ENCODE data around the gene TBC1D2B.

TBC1D2B gene

DNA sequence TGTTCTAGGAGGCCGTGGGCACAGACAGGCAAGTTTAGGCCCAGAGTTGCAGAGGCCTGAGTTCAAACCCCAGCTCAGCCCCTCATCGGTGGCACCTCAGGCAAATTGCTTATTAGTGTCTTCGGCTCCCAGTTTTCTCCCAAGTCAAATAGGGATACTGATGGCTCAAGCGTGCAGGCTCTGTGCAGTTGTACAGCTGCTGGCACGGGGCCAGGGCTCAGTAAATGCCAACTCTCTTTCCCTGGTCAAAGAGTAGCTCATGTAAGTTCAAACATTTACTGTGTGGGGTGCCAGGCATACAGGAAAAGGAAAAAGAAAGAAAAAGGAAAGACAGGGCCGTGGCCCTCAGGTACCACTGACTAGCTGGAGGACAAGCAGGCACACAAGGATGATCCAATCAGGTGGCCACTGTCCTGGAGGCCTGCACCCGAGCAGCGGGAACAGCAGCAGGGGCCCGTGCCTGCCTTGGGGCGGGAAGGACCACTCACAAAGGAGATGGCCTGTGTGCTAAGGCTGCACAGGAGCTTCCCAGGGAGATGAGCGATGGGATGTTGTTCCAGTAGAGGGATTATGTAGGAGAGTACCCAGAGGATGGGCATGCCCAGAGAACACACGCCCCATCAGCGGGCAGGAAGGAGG is 70.8 kb downstream of the TBC1D2B start:
- CTCF ChIA-PET: interaction anchor here (1.1 to 5.6 kb wide), 6 partner anchors 38 to 105 kb away, joined by 3 to 44 read pairs (median 6); no protein-coding TSS in a partner anchor
- Histone ChIP-seq H3K36me3 (ENCODE audit: control insufficient read depth in 2 of 2, insufficient read depth in 1 of 2, low read length in 2 of 2) (peaks cover 17 to 72% of the 10 kb centered on the region in 2 experiments), H3K9me3 (ENCODE audit: control insufficient read depth, insufficient read depth, low read depth, low read length) (no peaks in the 10 kb centered on the region), H3K4me1 (ENCODE audit: control insufficient read depth, insufficient read depth, low read length) (peaks cover 6% of the 10 kb centered on the region; the same call in 1 of the 2 replicates), H3K4me3 (ENCODE audit: low read depth, low read length) (no peak overlapping the region), H3K27ac (ENCODE audit: extremely low read depth, low read depth, low read length) (no peak overlapping the region)
- no peak for TF ChIP-seq ZNF366 (tag by site-specific recombination; conservative IDR thresholded peaks at IDR 0.05)
- TF ChIP-seq ZBTB1 (tag by site-specific recombination; IDR thresholded peaks at IDR 0.05): no peak
- no peak for TF ChIP-seq ZNF558 (tag by site-specific recombination; IDR thresholded peaks at IDR 0.05)
- TF ChIP-seq GLIS2 (tag by site-specific recombination; IDR thresholded peaks at IDR 0.05): no peak
- no peak for TF ChIP-seq ZNF561 (tag by site-specific recombination; IDR thresholded peaks at IDR 0.05; ENCODE audit: borderline replicate concordance)
- no peak for TF ChIP-seq ELK4 (IDR thresholded peaks at IDR 0.05; ENCODE audit: borderline replicate concordance, low read depth, low read length)
- TF ChIP-seq ZNF768 (tag by site-specific recombination; IDR thresholded peaks at IDR 0.05): no peak
- TF ChIP-seq TRIM28 (IDR thresholded peaks at IDR 0.05; ENCODE audit: borderline replicate concordance, low read length): no peak
- no peak for TF ChIP-seq HOXD13 (CRISPR knock-in tag; IDR thresholded peaks at IDR 0.05; ENCODE audit: borderline replicate concordance)
- no peak for TF ChIP-seq ZNF549 (tag by site-specific recombination; IDR thresholded peaks at IDR 0.05)
- TF ChIP-seq ZNF76 (tag by site-specific recombination; IDR thresholded peaks at IDR 0.05; ENCODE audit: borderline replicate concordance, low read depth): no peak
- TF ChIP-seq HOXC10 (CRISPR knock-in tag; IDR thresholded peaks at IDR 0.05): no peak
- TF ChIP-seq ZNF777 (tag by site-specific recombination; IDR thresholded peaks at IDR 0.05; ENCODE audit: borderline replicate concordance): no peak
- TF ChIP-seq ZNF214 (tag by site-specific recombination; IDR thresholded peaks at IDR 0.05; ENCODE audit: borderline replicate concordance): no peak
- TF ChIP-seq SP2 (tag by site-specific recombination; IDR thresholded peaks at IDR 0.05): no peak
- no peak for TF ChIP-seq ZNF704 (tag by site-specific recombination; IDR thresholded peaks at IDR 0.05)
- TF ChIP-seq ZNF24 (tag by site-specific recombination; IDR thresholded peaks at IDR 0.05): no peak
- no peak for TF ChIP-seq ZNF621 (tag by site-specific recombination; IDR thresholded peaks at IDR 0.05)
- TF ChIP-seq, protein P1, sequence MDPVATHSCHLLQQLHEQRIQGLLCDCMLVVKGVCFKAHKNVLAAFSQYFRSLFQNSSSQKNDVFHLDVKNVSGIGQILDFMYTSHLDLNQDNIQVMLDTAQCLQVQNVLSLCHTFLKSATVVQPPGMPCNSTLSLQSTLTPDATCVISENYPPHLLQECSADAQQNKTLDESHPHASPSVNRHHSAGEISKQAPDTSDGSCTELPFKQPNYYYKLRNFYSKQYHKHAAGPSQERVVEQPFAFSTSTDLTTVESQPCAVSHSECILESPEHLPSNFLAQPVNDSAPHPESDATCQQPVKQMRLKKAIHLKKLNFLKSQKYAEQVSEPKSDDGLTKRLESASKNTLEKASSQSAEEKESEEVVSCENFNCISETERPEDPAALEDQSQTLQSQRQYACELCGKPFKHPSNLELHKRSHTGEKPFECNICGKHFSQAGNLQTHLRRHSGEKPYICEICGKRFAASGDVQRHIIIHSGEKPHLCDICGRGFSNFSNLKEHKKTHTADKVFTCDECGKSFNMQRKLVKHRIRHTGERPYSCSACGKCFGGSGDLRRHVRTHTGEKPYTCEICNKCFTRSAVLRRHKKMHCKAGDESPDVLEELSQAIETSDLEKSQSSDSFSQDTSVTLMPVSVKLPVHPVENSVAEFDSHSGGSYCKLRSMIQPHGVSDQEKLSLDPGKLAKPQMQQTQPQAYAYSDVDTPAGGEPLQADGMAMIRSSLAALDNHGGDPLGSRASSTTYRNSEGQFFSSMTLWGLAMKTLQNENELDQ (tag by site-specific recombination; IDR thresholded peaks at IDR 0.05; ENCODE audit: low read depth): no peak
- POLR2A ChIA-PET: no interaction called here

DNA sequence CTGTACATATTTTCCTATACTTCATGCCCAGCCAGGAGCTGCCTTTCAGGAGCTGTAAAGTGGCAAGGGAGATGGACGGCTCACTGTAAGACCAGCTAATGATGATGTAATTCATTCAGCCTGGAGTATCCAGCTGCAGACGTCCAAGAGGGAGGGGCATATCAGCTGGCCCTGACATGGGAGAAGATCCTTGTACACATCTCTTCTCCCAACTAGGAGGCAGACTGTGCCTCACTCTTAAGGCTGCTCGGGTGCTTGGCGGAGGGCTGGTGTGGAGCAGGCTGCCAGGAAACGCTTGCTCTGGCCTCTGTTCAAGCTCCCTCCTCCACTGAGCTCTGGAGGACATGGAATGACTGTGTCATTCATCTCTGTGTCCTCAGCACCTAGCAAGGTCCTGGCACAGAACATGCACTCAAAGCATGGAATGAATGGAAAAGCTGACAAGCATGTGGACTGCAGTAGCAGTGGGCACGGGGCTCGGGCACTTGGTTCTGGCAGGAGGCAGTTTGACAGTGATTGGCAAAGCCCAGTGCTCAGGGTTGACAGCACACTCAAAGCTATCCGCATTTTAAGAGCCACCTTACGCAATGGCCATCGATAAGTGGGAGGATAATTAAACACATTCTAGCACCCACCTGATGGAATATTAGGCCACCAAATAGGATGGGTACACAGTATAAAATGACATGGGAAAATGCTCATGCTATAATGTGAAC is 72.4 kb downstream of the TBC1D2B start:
- Histone ChIP-seq H3K4me3 (ENCODE audit: low read depth, low read length) (no peak overlapping the region), H3K36me3 (ENCODE audit: control insufficient read depth in 2 of 2, insufficient read depth in 1 of 2, low read length in 2 of 2) (peaks cover 16 to 80% of the 10 kb centered on the region in 2 experiments), H3K9me3 (ENCODE audit: control insufficient read depth, insufficient read depth, low read depth, low read length) (no peaks in the 10 kb centered on the region), H3K27ac (ENCODE audit: extremely low read depth, low read depth, low read length) (no peak overlapping the region), H3K4me1 (ENCODE audit: control insufficient read depth, insufficient read depth, low read length) (peaks cover 6% of the 10 kb centered on the region; the same call in 1 of the 2 replicates)
- CTCF ChIA-PET: interaction anchor here (0.6 to 5.6 kb wide), 15 partner anchors 10 to 236 kb away, joined by 3 to 44 read pairs (median 4); no protein-coding TSS in a partner anchor
- POLR2A ChIA-PET: interaction anchor here (0.8 kb wide), 4 partner anchors 71 to 294 kb away, joined by 3 read pairs; partner anchors contain the start of gene SKIC8
- 0 out of 2 replicates have a peak, but pooled peaks have one; percentile 22 for TF ChIP-seq ZBTB20 (tag by site-specific recombination; IDR thresholded peaks at IDR 0.05)
- peak; percentile 76 for TF ChIP-seq ZNF629 (tag by site-specific recombination; IDR thresholded peaks at IDR 0.05)
- TF ChIP-seq ZFHX2 (tag by site-specific recombination; conservative IDR thresholded peaks at IDR 0.05): 0 out of 2 replicates have a peak, but pooled peaks have one; percentile 11
- TF ChIP-seq INSM2 (tag by site-specific recombination; IDR thresholded peaks at IDR 0.05): no peak
- TF ChIP-seq ZNF335 (tag by site-specific recombination; conservative IDR thresholded peaks at IDR 0.05): 0 out of 2 replicates have a peak, but pooled peaks have one; percentile 38
- peak; percentile 24; the same call in 1 of the 2 replicates for TF ChIP-seq SP7 (tag by site-specific recombination; IDR thresholded peaks at IDR 0.05)
- TF ChIP-seq ZNF792 (tag by site-specific recombination; IDR thresholded peaks at IDR 0.05): no peak
- TF ChIP-seq OSR2 (tag by site-specific recombination; IDR thresholded peaks at IDR 0.05): peak; percentile 80
- no peak for TF ChIP-seq ZFP69B (tag by site-specific recombination; IDR thresholded peaks at IDR 0.05)
- no peak for TF ChIP-seq HOXC10 (CRISPR knock-in tag; IDR thresholded peaks at IDR 0.05)
- peak; percentile 48 for TF ChIP-seq ZNF341 (tag by site-specific recombination; IDR thresholded peaks at IDR 0.05; ENCODE audit: low read depth)
- TF ChIP-seq ZNF366 (tag by site-specific recombination; conservative IDR thresholded peaks at IDR 0.05): 0 out of 2 replicates have a peak, but pooled peaks have one; percentile 29

Measured in HEK293 (cell line).